GM10266 (cell line): ENCODE measurements around the gene PEF1.

ENCODE experiments used
- DNase-seq: peaks from one replicate; pipeline ENCODE4 v3.0.0; 2012; ENCODE audit errors: extremely low spot score
- CTCF ChIP-seq: IDR thresholded peaks from 2 replicates; pipeline ENCODE4 v1.5.1; 2012; ENCODE audit warnings: mild to moderate bottlenecking, low read depth; ENCODE audit not compliant: control insufficient read depth, insufficient read depth; ENCODE audit errors: missing control alignments

PEF1 gene

GRCh38 chr1:31625561-31626222, 19.0 kb downstream of the PEF1 start:
- no peak for TF ChIP-seq CTCF
- DNase-seq = no peak

- TF ChIP-seq CTCF = no peak
- DNase-seq = no peak
These were observed 19.8 kb downstream of the PEF1 start for GRCh38 chr1:31624731-31625514.

DNA sequence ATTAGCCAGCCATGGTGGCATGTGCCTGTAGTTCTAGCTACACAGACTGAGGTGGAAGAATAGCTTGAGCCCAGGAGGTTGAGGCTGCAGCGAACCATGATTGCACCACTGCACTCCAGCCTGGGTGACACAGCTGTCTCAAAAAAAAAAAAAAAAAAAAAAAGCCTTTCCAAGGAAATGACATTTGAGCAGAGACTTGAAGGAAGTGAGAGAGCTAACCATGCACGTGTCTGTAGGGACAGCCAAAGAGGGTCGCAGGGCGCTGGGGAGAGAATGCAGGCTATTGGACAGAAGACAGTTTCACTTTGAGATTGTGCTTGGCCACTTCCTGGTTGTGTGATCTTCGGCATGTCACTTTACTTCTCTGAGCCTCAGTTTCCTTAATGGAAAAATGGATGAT, 20.4 kb downstream of the PEF1 start:
- no peak for TF ChIP-seq CTCF
- DNase-seq = no peak

DNA sequence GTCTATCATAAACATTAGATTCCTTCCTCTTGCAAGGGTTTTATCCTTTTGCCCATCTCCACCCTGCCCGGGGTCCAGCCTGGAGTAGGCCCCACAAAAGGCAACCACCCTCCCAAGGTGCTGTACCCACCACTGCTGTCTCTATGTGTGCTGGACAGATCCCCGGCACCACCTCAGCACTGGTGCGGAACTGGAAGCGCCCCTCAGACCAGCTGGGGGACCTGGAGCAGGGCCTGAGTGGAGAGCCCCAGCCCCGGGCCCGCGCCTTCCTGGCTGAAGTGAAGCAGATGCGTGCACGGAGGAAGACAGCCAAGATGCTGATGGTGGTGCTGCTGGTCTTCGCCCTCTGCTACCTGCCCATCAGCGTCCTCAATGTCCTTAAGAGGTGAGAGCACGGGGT, 21.3 kb downstream of the PEF1 start:
- no peak for DNase-seq
- no peak for TF ChIP-seq CTCF

DNA sequence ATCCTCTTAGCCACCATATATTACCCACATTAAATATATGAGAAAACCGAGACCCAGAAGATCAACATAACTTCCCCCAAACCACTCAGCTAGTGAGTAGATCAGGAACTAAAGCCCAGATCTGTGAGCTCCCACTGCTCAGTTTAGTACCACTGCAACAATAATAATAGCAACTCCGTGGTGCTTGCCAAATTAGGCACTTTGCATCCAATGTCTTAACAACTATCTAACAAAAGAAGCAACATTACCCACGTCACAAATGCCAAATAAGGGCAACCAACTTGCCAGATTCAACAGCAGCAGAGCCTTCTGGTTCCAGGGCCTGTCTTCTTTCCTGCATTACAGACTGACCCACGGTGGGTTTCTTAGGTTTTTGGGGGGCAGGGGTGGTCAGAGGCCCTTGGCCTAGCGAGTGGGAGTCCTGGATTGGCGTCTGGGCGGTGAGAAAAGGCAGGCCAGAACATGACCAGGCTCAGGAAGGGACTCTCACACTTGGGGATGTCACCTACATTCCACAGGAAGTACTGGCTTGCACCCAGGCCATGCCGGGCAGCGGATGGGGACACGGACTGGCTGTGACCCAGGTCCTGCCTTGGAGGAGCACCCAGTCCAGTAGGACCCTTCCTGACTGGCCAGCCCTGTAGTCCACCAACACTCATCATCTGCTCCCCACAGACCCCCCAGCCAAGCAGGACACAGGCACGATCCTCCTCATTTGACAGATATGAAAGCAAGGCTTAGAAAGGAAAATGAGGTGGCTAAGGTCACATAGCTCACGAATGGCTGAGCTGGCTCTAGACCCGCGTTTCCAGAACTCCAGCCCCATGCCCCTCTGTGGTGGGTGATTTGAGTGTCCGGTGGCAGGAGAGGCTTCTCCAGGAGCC, 22.6 kb downstream of the PEF1 start:
- no peak for DNase-seq
- no peak for TF ChIP-seq CTCF

DNA sequence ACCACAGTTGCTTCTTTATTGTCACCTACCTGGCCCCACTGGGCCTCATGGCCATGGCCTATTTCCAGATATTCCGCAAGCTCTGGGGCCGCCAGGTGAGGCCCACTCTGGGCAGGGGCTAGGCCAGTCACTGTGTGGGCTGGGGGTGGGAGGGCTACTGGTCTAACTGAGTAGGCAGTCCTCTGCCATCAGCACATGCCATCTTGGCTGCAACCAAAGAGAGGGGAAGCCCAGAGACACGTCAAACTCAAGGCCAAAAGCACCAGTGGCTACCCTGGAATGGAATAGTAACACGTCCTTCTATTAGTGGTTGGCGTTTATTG, 23.2 kb downstream of the PEF1 start:
- TF ChIP-seq CTCF = no peak
- DNase-seq = no peak
